NCI-H1092 (cell line): ENCODE data around the gene PSMC6.
A peak's percentile ranks its signal among the peaks of the same experiment; 100 is the strongest.
"Not testable (repeated sequence)": the region's sequence is repeated elsewhere in the genome, so short reads cannot be mapped to it uniquely, and the experiment has no call there.

Source experiments
- DNase-seq: peaks from one replicate; lab custom pipeline; 2025; lab: John Stamatoyannopoulos, UW

PSMC6 gene

DNA sequence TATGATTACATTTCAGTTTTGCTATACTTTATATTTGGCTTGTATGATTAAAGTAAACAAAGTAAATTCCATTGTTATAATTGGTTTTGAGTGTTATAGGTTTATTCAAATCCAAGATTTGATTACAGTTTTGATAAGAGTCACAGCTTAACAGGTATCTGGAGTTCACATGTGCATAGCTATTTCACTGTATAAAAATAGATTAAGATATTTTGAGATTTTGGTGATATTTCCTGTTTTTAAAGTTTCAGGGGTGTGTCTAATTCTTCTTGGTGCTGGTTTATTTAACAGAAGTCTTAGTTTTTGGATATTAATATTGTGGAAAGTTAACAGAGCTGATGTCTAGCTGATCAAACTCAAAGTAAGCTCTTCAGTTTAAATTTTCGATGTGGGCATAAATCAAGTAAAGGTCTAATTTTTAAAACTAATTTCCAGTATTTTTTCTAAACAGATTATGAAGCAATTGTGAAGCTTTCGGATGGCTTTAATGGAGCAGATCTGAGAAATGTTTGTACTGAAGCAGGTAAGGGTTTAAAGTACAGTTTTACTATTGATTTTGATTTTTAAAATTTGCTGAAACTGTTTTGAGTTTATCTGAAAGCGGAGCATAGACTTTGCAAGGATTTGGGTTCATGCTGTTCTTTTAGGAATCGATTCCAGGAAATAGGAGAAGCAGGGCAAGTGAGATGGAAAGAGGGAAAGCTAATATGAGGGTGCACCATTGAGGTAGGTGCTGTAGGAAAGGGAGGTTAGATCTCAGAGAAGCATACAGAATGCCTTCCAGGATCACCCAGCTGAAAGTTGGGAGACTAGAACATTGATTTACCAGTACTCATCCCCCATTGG is 16.7 kb downstream of the PSMC6 start:
- DNase-seq, result no peak

DNA sequence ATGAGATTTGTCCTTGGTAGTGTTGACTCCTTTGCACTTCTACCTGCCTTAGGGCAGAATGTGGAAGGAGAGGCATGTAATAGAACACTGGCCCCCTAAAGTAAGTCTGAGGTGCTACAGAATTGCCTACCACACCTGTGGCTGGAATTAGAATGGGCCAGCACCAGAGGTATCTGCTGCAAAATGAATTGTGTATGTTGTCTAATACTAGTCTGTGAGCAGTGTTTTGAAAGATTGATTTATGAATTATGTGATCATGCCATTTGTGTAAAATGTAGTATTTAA is 17.3 kb downstream of the PSMC6 start:
- no peak for DNase-seq

DNA sequence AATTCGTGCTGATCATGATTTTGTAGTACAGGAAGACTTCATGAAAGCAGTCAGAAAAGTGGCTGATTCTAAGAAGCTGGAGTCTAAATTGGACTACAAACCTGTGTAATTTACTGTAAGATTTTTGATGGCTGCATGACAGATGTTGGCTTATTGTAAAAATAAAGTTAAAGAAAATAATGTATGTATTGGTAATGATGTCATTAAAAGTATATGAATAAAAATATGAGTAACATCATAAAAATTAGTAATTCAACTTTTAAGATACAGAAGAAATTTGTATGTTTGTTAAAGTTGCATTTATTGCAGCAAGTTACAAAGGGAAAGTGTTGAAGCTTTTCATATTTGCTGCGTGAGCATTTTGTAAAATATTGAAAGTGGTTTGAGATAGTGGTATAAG is 20.5 kb downstream of the PSMC6 start:
- DNase-seq, result not testable (repeated sequence)

DNA sequence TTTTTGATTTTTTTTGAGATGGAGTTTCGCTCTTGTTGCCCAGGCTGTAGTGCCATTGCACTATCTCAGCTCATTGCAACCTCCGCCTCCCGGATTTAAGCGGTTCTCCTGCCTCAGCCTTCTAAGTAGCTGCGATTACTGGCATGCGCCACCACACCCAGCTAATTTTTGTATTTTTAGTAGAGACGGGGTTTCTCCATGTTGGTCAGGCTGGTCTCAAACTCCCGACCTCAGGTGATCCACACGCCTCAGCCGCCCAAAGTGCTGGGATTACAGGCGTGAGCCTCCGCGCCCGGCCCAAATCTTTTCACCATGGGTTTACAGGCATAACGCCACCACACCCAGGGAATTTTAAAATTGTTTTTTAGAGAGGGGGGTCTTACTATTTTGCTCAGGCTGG is 22.0 kb downstream of the PSMC6 start:
- DNase-seq, result not testable (repeated sequence)

DNA sequence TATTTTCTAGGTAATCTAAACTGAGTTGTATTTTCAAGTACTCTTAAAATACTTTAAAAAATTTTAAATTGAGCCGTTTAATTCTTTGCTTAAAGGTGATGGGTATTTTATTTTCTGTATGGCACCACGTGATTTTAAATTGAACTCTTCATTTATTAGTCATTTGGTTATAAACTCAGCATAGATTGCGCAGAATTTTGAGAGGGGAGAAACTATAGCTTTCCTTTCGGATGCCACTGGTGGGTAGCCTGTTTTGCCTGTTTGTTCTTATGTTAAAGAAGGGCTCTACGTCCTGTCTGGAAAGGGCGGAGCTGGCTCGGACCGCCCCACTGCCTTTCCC is 22.6 kb downstream of the PSMC6 start:
- DNase-seq, result no peak

DNA sequence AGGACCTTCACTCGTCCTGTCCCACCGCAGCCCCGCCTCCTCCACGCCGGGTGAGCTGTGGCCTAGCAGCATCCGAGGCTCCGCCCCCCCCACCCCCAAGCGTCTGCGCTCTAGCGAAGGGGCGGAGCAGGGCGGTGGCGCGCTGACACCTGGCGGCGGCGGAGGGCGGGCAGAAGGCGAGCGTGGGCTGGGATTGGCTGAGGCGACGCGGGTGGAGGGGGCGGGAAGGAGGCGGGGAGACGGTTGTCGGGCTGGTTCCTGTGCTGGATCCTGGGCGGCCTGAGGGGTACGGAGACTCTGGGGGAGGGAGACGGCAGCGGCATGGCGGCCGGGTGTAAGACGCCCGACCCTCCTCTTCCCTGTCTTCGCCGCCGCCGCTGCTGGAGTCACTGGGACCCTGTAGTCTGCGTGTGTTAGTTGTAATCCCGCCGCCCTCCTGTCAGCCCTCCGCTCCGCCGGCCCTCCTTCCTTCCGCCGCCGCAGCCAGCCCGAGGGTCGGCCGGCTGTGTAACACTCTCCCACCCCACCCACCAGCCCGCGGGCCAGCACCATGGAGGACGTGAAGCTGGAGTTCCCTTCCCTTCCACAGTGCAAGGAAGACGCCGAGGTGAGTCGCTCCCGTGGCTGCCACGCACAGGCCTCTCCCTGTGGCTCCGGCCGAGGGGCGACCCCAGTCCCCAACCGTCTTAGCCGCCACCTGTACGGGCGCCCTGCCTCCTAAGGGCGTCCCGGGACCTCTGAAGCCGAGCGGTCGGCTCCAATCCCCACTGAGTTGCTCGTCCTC is 23.1 kb downstream of the PSMC6 start, which contains the start of gene STYX:
STYX (plus strand) TSS at position 242 of the 784 bp plus-strand sequence; CDS start at position 551, 309 bp downstream.
- peak; percentile 97 for DNase-seq

DNA sequence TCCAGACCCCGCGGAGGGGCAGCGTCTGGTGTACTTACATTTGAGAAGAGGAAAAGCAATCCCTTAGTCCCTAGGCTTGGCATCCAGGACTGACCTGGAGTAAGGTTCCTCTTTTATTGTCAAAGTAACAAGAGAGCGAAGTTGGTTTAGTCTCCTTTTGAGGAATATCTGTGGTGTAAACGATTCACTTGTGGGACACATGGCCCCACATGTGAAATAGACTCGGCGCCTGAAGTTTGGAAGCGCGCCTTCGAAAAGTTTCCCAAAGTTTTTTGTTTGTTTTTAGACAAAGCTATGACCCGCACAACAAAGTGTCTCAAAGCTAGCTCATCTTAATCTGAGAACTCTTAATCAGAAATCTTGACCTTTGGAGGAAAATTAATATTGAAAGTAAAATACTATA is 23.7 kb downstream of the PSMC6 start:
- no peak for DNase-seq

DNA sequence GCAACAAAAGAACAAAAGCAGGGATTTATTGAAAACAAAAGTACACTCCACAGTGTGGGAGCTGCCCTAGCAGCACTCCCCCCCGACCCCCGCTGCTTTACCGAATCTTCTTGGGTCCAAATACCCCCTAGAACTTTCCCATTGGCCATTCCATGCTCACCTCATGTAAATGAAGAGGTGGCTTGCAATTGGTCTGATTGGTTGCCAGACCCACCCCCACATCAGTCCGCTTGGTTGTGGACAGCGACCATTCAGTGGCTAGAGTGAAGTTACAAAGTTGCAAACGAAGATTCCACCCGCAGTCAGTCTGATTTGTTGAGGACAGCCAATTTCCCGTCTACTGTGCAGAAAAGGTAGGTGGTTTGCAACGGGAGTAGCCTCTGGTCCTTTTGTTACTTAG is 26.8 kb downstream of the PSMC6 start:
- DNase-seq, result no peak

DNA sequence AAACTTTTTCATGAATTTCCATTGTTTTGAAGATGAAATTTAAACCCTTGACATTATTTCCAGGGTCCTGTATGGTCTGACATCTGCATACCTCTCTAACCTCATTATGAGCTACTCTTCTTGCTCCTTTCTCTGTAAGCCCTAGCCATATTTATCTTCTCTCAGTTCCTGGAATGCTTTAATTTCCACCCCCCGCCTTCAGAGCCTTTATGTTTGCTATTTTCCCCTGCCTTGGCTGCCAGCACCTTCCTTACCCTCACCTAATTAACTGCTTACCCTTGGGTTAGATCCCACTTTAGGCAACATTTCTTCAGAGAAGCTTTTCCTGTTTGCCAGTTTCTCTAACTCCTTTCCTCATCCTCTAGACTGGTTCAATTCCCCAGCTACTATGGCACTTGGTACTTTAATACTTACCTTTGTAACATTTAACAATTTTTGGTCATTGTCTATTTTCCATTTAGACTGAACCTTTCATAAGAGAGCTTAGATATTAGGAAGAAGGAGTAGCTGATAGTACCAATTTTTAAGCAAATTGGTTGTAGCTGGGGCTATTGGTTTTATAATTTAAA is 29.0 kb downstream of the PSMC6 start:
- no peak for DNase-seq

DNA sequence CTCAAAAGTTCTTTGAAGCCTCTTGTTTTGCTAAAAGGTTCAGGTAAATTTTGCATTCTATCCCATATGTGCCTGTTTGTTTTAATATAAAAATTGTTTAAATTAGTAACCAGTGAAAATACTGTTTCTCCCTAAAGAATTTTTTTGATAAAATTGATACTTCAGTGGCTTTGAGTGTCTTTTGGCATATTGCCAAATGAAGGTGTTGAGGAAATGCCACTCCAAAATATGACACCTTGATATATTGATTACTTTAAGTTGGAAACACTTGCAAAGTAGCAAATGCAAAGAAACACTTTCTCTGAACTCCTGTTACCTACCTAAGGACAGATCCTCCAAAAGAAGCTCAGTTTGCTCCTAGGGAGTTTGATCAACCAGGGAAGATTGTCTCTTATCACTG is 31.4 kb downstream of the PSMC6 start:
- DNase-seq, result no peak

DNA sequence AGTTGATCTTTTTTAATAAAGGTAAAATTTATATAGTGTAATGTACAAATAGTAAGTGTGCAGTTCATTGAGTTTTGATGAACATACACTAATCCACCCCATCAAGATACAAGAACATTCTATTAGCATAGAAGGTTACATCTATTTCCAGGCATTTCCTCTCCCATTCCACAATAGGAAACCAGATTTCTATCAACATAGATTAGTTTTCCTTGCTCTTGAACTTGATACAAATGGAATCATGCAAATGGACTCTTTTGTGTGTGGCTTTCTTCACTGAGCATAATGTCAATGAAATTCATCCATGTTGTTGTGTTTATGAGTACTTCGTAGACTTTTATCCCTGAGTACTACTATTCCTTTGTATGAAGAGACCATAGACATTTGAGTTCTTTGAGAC is 33.8 kb downstream of the PSMC6 start:
- DNase-seq, result no peak

DNA sequence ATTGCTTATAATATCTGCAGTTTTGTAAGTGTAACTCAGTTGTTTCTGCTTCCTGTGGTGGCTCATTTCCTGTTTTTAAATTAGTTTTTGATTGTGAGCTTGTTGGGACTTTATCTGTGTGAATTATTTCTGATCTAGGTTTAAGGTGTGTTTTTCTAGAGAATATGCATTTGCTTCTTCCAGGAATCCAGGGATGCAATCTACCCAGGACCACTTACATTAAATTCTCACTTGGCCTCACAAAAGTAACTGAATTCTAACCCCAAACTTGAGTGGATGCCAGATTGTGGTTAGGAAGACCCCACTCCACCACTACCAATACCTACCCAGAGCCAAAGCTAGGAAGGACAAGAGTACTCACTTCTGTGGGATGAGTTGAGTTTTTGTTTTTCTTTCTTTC is 34.9 kb downstream of the PSMC6 start:
- DNase-seq, result no peak

DNA sequence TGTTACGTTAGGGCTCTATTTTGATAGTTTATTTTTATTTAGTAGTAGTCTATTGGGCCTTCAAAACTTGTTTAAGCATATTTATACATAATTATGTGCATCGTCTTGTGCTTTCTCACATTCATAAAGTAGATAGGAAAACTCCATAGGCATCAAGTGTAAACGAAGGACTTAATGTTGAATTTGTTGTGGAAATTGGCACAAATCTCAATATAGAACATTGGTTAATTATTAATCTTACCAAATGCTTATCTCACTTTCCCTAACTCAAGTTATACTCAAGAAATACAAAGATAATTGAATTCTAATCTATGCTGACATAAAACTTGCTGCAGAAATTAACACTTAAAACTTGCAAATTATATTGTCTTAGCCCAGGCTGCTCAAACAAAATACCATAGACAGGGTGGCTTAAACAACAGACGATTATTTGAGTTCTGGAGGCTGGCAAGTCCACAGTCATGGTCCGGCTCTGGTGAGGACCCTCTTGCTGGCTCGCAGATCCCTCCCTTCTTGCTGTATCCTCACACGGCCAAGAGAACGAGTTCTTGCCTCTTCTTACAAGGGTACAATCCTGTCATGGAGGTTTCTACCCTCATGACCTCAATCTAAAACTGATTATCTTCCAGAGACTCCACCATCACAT is 41.8 kb downstream of the PSMC6 start:
- no peak for DNase-seq

DNA sequence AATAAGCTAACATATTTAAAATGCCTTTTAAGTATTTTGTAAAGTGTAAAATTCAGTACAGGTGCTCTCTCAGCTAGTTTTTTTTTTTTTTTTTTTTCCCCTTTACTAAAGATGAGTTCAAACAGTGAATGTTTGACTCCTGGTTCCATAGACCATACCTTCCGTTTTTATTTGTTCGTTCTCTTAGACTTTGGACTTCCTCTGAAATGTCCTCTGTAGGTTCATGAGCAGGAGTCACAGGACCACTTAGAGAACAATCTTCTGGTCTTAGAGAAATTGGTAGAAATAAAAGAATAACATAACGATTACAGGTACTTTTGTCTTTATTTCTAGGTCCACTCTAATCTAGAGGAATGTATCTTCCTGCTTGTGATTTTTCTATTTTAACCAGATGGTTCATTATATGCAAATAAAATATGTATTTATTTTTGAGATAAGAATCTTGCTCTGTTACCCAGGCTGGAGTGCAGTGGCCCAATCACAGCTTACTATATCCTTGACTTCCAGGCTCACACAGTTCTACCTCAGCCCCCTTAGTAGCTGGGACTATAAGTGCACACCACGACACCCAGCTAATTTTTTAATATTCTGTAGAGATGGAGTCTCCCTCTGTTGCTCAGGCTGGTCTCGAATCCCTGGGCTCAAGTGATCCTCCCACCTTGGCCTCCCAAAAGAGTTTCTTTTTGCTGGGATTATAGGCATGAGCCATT is 48.8 kb downstream of the PSMC6 start:
- DNase-seq, result no peak

DNA sequence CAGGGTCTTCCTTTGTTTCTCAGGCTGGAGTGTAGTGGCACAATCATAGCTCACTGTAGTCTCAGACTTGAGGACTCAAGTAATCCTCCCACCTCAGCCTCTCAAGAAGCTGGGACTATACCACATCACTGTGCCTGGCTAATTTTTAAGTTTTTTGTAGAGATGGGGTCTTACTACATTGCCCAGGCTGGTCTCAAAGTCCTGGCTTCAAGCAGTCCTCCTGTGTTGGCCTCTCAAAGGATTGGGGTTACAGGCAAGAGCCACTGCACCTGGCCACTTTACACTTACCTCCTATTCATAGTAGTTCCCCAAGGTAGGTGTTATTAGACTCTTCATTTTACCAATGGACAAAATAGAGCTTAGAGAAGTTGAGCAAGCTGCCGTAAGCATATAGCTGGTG is 52.1 kb downstream of the PSMC6 start:
- DNase-seq, result no peak

DNA sequence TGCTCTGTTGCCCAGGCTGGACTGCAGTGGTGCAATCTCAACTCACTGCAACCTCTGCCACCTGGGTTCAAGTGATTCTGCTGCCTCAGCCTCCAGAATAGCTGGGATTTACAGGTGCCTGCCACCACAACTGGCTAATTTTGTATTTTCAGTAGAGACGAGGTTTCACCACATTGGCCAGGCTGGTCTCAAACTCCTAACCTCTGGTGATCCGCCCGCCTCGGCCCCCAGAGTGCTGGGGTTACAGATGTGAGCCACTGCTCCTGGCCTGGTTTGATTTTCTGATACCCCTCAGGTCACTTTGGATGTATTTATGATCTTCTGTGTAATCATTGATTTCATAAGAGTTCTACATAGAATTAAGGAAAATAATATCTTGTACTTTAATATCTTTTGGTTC is 55.9 kb downstream of the PSMC6 start:
- DNase-seq, result not testable (repeated sequence)

DNA sequence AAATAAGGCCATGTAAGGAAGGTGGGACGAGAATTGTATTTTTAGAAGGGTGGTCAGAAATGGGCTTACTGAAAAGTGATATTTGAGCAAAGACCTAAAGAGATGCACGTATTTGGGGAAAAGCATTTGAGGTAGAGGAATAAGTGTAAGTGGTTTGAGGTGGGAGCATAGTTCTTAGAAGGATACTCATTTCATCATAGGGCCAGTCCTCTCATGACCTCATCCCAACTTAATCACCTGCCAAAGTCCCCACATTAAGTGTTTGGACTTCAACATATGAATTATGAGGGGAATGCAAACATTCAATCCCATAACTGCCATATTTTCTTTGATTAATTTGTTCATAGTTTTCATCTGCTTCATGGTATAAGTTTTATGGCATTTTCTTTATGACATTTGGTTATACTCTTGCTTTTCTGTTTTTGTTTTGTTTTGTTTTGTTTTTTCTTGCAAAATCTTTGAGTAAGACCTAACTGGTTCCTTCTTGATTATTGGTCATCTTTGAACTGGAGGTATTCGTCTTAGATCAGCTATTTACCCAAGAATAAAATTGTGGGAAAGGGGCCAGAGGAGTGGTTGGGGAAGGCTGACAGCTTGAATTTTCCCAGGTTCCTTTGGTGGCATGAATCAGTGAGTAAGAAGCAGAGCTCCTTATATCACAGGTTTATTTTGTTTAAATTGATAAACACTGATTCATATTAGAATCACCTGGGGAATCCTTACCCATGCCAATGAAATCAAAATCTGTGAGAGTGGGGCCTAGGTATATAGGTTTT is 60.2 kb downstream of the PSMC6 start:
- DNase-seq, result no peak

DNA sequence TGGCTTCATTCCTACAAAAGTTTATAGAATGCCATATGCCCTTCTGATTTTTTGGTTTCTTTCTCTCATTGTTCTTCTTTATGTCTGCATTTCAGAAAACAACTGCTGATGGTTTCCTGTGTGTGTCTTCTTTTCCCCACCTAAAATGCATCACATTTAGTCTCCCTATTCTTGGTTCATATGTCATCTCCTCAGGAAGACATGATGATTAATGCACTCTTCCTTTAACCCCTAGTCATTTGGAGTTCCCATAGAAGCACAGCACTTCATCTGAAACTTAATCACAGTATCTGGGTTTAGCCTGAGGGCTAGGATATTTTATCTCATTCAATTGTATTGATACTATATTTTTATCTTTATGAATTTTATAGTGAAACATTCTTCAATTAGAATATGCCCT is 62.9 kb downstream of the PSMC6 start:
- DNase-seq, result no peak

DNA sequence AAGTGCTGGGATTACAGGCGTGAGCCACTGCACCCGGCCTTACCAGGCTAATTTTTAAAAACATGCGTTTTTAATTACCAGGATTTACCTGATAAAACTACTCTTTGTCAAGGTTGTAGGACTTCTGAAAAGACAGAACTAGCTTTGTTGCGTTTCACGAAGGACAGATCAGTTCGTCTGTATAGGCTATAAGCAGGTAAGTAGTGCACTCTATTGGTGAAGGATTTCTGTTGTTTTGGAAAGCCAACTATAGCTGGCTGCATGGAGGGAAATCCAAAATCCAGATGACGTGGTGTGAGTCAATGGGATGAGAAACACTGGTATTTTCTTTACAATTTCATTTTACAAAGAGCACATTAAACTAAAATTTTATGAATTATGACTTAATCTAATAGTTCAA is 69.8 kb downstream of the PSMC6 start:
- no peak for DNase-seq
